Measurements from ENCODE around the gene FIBCD1. TPM values are rescaled to one million over a fixed set of nuclear protein-coding genes. Genes with fewer than 3 reads are reported as not detected.

FIBCD1 gene
- total RNA-seq, 1 experiment from 2014 or later = 6.6 TPM

- ATAC-seq (no peak), DNase-seq (ENCODE audit: low spot score) (no peak)
- H3K27me3 Mint-ChIP-seq (ENCODE audit: low read depth) = peaks cover 24% of the 10 kb centered on the region
- TF ChIP-seq, protein P1, sequence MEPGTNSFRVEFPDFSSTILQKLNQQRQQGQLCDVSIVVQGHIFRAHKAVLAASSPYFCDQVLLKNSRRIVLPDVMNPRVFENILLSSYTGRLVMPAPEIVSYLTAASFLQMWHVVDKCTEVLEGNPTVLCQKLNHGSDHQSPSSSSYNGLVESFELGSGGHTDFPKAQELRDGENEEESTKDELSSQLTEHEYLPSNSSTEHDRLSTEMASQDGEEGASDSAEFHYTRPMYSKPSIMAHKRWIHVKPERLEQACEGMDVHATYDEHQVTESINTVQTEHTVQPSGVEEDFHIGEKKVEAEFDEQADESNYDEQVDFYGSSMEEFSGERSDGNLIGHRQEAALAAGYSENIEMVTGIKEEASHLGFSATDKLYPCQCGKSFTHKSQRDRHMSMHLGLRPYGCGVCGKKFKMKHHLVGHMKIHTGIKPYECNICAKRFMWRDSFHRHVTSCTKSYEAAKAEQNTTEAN (CRISPR knock-in tag; IDR thresholded peaks at IDR 0.05) = no peak
- TF ChIP-seq SP1 (CRISPR knock-in tag; conservative IDR thresholded peaks at IDR 0.05) (no peak), ESRRA (CRISPR knock-in tag; IDR thresholded peaks at IDR 0.05; ENCODE audit: borderline replicate concordance) (no peak), FOXJ3 (CRISPR knock-in tag; IDR thresholded peaks at IDR 0.05; ENCODE audit: borderline replicate concordance) (no peak), ZNF138 (CRISPR knock-in tag; conservative IDR thresholded peaks at IDR 0.05) (no peak), NR1H2 (CRISPR knock-in tag; IDR thresholded peaks at IDR 0.05) (no peak), SOX15 (CRISPR knock-in tag; IDR thresholded peaks at IDR 0.05) (no peak), MXD4 (CRISPR knock-in tag; IDR thresholded peaks at IDR 0.05; ENCODE audit: borderline replicate concordance) (no peak), TEAD1 (CRISPR knock-in tag; IDR thresholded peaks at IDR 0.05) (no peak), ZNF281 (CRISPR knock-in tag; IDR thresholded peaks at IDR 0.05) (no peak), HMGA2 (CRISPR knock-in tag; IDR thresholded peaks at IDR 0.05) (no peak), EMX1 (CRISPR knock-in tag; IDR thresholded peaks at IDR 0.05) (no peak), STAT6 (CRISPR knock-in tag; conservative IDR thresholded peaks at IDR 0.05; ENCODE audit: low read depth) (no peak), NFE2L1 (CRISPR knock-in tag; IDR thresholded peaks at IDR 0.05) (no peak)
- TF ChIP-seq, protein P2, sequence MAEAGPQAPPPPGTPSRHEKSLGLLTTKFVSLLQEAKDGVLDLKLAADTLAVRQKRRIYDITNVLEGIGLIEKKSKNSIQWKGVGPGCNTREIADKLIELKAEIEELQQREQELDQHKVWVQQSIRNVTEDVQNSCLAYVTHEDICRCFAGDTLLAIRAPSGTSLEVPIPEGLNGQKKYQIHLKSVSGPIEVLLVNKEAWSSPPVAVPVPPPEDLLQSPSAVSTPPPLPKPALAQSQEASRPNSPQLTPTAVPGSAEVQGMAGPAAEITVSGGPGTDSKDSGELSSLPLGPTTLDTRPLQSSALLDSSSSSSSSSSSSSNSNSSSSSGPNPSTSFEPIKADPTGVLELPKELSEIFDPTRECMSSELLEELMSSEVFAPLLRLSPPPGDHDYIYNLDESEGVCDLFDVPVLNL (CRISPR knock-in tag; IDR thresholded peaks at IDR 0.05; ENCODE audit: borderline replicate concordance, low read depth) = no peak
- no peak overlapping the region for H3K27ac Mint-ChIP-seq
- H3K36me3 Mint-ChIP-seq = no peaks in the 10 kb centered on the region
- ChIA-PET POLR2A (interaction anchor here (0.6 kb wide), 1 partner anchor 11 kb away, joined by 3 read pairs; no protein-coding TSS in a partner anchor), CTCF (interaction anchor here (1.4 kb wide), 1 partner anchor 48 kb away, joined by 6 read pairs; no protein-coding TSS in a partner anchor)
- no peaks in the 10 kb centered on the region for H3K4me1 Mint-ChIP-seq
- no peak overlapping the region for H3K4me3 Mint-ChIP-seq
- H3K9me3 Mint-ChIP-seq = peaks cover 17% of the 10 kb centered on the region
Observed at GRCh38 chr9:130949188-130950038, 10.4 kb upstream of the FIBCD1 start.

DNA sequence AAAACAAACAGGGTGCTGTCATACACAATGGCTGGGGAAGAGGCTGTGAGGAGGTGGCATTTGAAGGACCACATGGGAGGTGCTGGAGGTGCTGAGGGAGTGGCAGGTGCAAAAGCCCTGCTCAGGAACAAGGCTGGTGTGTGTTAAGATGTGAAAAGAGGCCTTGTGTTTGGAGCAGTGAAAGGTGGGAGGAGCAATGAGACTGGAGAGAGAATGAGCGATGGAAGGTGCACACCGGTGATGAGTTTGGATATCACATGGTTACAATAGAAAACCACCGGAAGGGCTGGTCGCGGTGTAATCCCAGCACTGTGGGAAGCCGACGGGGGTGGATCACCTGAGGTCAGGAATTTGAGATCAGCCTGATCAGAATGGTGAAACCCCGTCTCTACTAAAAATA, 9.2 kb upstream of the FIBCD1 start:
- Mint-ChIP-seq H3K36me3 (no peaks in the 10 kb centered on the region), H3K4me3 (no peak overlapping the region), H3K4me1 (no peaks in the 10 kb centered on the region), H3K27ac (no peak overlapping the region), H3K9me3 (peaks cover 17% of the 10 kb centered on the region), H3K27me3 (ENCODE audit: low read depth) (peaks cover 24% of the 10 kb centered on the region)
- ChIA-PET POLR2A (interaction anchor here (0.7 kb wide), 1 partner anchor 16 kb away, joined by 3 read pairs; no protein-coding TSS in a partner anchor), CTCF (interaction anchor here (1.4 kb wide), 1 partner anchor 50 kb away, joined by 6 read pairs; no protein-coding TSS in a partner anchor)
- no peak for ATAC-seq
- DNase-seq (ENCODE audit: low spot score) = no peak
- TF ChIP-seq EMX1 (CRISPR knock-in tag; IDR thresholded peaks at IDR 0.05) = no peak
- TF ChIP-seq, protein P3, sequence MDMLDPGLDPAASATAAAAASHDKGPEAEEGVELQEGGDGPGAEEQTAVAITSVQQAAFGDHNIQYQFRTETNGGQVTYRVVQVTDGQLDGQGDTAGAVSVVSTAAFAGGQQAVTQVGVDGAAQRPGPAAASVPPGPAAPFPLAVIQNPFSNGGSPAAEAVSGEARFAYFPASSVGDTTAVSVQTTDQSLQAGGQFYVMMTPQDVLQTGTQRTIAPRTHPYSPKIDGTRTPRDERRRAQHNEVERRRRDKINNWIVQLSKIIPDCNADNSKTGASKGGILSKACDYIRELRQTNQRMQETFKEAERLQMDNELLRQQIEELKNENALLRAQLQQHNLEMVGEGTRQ (CRISPR knock-in tag; IDR thresholded peaks at IDR 0.05) = no peak
- TF ChIP-seq ZNF317 (CRISPR knock-in tag; IDR thresholded peaks at IDR 0.05; ENCODE audit: borderline replicate concordance, low read depth) = no peak
- TF ChIP-seq CREM (CRISPR knock-in tag; IDR thresholded peaks at IDR 0.05) = no peak
- no peak for TF ChIP-seq CBFB (CRISPR knock-in tag; IDR thresholded peaks at IDR 0.05; ENCODE audit: low read depth)
- TF ChIP-seq SMAD4 (CRISPR knock-in tag; IDR thresholded peaks at IDR 0.05) = no peak
- TF ChIP-seq, protein P4, sequence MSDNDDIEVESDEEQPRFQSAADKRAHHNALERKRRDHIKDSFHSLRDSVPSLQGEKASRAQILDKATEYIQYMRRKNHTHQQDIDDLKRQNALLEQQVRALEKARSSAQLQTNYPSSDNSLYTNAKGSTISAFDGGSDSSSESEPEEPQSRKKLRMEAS (CRISPR knock-in tag; IDR thresholded peaks at IDR 0.05) = no peak
- TF ChIP-seq, protein P5, sequence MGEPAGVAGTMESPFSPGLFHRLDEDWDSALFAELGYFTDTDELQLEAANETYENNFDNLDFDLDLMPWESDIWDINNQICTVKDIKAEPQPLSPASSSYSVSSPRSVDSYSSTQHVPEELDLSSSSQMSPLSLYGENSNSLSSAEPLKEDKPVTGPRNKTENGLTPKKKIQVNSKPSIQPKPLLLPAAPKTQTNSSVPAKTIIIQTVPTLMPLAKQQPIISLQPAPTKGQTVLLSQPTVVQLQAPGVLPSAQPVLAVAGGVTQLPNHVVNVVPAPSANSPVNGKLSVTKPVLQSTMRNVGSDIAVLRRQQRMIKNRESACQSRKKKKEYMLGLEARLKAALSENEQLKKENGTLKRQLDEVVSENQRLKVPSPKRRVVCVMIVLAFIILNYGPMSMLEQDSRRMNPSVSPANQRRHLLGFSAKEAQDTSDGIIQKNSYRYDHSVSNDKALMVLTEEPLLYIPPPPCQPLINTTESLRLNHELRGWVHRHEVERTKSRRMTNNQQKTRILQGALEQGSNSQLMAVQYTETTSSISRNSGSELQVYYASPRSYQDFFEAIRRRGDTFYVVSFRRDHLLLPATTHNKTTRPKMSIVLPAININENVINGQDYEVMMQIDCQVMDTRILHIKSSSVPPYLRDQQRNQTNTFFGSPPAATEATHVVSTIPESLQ (CRISPR knock-in tag; IDR thresholded peaks at IDR 0.05) = no peak
- no peak for TF ChIP-seq TEAD4 (CRISPR knock-in tag; IDR thresholded peaks at IDR 0.05)
- no peak for TF ChIP-seq CREB1 (CRISPR knock-in tag; IDR thresholded peaks at IDR 0.05)
- TF ChIP-seq MXD4 (CRISPR knock-in tag; IDR thresholded peaks at IDR 0.05; ENCODE audit: borderline replicate concordance) = no peak
